HG02759 (cell line): ENCODE measurements around the gene PAXIP1.

Source experiments
- ATAC-seq: cut with Tn5 transposase; IDR thresholded peaks from one replicate; pipeline ENCODE4 v1.9.1; 2021; ENCODE audit warnings: mild to moderate bottlenecking, moderate library complexity; ENCODE audit not compliant: unreplicated experiment

PAXIP1 gene

DNA sequence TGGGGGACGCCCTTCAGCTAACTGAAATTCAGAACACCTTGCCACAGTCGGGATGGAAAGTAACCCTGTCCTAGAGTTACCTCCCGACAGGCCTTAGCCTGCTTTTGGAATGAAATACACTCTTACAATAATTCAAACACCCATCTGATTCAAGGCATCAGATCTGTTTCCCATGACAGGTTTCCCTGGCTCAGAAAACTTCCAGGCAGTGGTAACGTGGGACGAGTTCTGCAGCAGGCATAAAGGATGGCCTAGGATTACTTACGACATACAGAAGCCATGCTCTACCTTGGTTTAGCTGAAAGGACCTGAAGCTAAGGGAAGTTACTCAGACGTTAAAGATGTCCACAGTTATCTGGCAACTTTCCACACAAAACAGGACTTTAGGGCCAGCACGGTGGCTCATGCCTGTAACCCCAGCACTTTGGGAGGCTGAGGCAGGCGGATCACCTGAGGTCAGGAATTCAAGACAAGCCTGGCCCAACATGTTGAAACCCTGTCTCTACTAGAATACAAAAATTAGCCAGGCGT is 5.0 kb downstream of the PAXIP1 start:
- ATAC-seq = no peak

DNA sequence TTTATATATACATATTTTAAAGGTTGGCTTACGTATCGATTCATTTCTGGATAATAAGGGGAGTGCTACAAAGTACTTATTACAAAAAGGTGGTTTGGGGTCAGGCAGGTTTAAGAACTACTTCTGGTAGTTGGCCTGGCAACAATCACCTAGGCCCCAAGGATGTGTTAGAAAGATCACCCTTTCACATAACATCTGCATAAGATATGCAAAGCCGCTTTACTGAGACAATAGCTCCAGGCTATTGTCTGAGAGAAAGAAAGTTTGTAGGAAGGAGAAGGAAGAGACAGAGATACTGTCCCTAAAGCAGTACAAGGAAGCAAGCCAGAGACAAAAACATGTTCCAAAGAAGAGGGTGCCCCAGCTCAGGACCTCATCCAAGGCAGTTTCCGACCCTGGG is 6.2 kb downstream of the PAXIP1 start:
- no peak for ATAC-seq

DNA sequence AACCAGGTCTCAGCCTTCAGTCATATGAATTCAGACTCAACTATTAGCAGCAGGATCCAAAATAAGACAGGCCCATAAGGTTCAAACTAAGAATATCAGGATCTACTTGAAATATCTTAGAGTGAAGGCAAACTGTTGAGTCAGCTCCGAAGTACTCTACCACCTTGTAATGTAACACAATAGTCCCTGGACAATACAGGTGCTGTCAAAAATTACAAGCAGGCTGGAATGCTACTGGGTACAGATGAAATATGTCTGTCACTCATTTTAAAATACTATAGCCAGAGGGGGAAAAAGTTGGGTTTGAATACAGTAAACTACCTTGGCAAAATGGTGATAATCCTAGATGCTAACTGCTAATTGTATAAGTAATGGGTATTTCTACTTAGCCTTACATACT is 6.8 kb downstream of the PAXIP1 start:
- ATAC-seq = no peak

DNA sequence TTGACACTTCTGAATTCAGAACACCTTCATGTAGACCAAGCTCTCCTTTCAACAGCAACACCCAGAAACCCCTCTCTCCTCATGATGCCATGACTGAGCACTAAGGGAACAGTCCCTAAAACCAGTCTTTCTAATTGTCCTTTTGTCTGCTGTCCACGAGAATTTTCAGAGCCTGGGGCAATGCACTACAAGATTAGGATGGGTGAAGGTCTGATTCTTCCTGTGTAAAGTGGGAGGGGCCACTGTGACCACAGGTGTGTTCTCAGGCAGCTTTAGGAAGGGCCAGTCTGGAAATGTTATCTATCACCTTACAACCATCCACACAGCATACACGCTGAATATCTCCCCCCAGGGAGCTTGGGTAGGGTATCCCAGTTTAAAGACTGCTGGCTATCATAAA is 7.9 kb downstream of the PAXIP1 start:
- ATAC-seq = no peak

DNA sequence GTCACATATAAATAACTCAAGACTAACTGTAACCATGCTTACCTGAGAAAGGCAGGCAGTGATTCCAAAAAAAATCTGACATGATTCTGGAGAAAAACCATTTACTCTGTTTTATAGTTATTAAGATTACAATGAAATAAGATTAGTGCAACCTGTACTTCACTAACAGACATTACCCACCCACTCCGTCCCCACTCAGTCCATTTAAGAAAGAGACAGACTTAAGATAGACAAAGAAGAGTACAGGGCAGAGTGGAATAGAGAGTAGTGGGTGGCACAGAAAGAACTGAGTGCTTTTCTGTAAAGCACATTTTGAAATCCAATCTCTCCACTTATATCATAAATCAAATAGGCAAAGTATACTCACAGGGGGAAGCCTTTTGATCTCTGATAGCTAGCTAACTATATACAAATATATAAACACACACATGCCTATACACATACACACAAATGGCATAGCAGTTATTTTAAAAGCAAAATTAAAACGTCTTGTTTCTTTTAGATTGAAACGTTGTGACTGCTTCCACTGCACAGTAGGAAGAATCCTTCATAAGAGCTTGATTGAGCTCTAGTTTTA is 11.9 kb downstream of the PAXIP1 start:
- ATAC-seq = no peak

DNA sequence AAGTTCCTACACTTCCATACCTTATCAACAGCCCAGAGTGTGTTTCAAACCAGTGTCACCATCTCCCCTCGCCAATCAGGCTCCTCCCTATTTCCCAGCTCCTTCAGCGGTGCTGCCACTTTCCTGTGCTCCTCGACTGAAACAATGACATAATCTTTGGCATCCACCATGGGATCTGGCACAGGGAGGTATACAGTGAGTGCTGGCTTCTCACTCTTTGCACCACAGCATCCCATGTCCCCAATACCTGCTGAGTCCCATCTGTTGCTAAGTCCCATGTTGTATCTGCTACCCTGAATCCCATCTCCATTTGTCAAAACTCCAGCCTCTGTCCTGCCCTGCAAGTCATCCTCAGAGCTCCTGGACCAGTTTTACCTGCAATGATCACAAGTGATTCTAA is 15.4 kb downstream of the PAXIP1 start:
- no peak for ATAC-seq

DNA sequence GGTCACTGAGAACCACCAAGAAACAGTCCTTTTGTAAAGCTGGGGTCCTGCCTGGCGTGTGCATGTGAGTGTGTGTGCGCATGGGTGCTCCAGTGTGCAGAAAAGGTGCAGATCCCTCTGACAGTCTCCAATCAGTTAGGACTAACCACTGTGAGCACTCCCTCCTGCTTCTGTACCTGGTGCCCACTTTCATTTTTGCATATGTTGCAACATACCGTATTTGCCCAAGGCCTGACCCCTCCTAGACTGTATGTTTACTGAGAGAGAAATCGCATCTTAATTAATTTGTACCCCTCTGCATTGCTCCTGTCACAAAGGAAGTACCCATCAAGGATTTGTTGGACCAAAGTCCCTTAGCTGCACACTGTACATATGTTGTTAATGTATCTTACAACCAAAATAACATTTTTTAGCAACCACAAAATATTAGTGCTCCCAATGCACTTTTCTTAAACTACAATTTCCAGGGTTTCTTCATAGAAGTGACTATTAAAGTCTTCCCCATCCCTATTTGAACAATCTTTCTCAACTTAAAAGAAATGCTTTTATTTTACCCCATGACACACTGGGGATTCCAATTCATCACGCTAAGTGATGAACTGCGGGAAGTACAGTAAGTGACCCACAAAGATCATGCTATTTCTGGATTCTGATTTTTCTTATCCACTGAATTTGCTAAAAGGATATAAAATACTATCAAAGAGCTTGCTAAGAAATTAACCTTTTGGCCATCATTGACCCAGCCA is 16.6 kb downstream of the PAXIP1 start:
- ATAC-seq = no peak

DNA sequence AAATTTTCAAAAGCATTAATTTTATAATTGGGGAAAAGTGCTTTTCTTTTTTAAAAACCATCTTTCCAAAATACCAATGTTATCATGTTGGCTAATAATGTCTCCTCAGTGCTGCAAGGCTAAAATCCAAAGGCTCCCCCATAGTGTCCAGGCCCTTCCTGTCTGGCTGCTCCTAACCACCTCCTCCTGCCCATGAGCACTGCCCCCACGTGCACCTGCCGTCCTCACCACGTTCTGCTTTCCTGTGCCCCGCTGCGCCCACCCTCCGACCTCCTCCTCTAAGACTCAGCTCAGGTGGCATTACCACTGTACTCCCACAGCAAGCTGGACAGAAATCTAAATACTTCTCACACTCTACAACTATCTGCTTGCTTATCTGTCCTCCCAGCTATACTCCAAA is 17.7 kb downstream of the PAXIP1 start:
- ATAC-seq = no peak

DNA sequence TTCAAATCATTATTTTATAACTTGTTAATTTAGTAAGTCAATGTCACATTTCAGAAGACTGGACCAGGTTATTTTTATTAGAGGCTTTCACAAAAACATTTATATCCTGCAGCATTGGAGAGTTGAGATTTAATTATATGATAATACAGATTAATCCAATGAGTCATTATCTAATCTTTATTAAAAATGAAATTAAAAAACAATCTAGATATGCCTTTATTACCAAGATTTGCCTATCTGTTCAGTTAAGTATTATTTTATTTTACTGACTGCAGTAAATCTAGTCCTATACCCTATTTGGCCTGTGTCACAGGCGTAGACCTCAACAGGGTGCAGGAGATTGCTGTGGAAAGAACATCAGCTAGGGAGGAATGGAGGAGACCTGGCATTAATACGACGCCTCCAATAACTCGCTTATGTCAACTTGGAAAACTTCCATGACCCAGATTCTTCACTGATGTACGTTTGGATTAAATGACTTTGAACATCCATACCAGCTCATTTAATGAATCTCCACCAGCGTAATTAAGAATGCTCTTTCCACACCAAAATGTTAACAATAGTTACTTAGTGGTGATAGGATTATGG is 18.2 kb downstream of the PAXIP1 start:
- no peak for ATAC-seq

DNA sequence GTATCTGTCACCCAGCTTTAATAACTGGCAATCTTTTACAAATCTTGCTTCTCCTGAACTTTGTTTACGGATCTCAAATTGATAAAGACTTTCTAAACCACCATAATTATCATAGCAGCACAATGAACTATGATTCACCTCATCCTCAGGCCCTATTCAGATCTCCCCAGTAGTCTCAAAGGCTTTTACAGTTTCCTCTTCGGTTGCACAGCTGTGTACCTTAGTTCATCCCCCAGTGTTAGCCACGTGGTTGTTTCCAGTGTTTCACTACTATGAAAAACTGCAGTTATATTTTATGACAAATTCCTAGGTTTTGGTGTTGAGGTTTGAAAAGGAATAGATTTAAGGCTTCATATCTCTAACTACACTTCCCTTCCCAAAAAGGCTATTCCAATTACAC is 24.9 kb downstream of the PAXIP1 start:
- ATAC-seq = no peak

DNA sequence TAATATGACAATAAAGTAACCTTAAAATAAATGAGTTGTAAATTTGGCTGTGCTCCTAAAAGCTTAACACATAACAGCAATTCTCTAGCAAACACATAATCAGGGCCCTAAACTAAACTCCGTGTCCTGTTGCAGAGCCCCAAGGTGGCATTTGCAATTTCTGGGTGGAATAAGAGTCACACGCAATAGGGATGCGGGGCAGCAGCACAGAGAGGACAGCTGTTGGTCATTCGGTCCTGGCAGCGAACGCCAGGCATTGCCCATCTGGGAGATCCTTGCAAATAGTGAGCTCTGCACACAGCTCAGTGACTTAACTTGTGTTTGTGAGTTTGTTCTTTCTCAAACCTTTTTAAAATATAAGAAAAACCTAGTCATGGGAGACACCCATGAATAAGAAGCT is 25.7 kb downstream of the PAXIP1 start:
- ATAC-seq = no peak

DNA sequence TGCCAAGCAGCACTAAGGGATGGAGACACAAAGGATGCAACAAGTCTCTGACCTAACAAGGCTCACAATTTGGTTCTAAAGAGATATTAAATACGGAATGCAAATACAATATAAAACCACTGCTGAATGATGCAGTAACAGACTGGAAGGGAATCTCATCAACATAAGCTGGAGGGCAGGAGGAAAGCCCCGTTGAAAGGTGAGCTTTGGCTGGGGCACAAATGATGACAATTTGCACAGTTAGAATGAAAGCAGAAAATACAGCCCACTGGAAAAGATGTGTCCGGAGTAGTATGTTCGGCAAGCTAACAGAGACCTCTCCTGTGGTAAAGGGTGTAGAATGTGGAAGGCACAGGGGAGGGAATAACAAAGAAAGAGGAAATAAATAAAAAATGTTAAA is 26.1 kb downstream of the PAXIP1 start:
- no peak for ATAC-seq

DNA sequence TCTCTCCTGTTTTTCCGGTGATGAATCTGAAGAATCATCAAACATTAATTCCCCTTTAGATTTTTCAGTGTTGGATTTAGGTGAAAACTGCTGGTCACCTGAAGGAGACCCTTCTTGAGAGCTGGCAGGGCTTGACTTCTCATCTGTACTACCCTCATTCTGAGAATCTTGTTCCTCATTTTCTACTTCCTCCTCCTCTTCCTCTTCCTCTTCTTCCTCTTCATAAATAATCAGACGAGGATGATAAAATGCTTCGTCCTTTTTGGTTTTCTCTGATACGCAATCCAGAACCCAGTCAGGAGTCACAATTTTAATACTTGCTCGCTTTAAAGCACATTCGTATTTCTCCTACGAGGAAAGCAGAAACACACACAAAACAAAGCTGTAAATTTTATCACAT is 26.9 kb downstream of the PAXIP1 start:
- no peak for ATAC-seq

DNA sequence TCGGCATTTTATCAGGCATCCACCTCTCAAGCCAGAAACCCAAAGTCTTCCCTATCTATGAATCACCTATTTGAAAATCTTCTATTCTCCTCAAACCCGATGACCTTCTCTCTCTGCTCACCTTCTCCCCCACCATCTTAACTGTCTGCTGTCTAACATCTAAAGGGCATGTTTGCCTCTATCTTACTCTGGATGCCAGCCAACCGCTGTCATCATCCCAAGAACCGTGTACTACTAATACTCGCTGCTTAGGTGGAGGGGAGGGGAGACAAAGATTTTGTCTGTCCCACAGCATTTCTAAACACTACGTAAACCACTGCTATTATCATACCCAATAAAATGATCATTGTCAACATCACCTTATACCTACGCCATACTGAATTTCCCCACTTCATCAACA is 29.5 kb downstream of the PAXIP1 start:
- no peak for ATAC-seq

DNA sequence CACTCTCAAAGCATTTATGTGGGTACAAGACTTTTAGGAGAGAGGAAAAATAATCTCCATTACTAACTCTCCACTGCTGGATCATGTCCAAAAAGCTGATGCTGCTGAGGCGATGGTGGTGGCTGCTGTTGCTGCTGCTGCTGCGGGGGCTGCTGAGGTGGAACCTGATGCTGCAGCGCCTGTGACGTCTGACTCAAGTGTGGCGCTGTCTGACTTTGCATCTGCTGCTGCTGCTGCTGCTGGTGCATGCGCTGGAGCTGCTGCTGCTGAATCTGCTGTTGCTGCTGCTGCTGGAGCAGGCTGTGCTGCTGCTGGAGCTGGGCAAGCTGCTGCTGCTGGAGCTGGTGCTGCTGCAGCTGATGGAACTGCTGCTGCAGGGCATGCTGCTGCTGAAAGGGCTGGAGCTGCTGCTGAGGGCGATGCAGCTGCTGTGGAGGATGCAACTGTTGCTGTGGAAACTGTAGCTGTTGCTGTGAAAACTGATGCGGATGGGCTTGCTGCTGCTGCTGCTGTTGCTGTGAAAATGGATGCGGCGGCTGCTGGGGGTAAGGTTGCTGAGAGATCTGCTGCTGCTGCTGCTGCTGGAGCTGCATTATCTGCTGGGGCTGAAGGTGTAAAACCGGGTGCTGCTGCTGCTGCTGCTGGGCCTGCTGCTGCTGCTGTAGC is 34.5 kb downstream of the PAXIP1 start:
- no peak for ATAC-seq

DNA sequence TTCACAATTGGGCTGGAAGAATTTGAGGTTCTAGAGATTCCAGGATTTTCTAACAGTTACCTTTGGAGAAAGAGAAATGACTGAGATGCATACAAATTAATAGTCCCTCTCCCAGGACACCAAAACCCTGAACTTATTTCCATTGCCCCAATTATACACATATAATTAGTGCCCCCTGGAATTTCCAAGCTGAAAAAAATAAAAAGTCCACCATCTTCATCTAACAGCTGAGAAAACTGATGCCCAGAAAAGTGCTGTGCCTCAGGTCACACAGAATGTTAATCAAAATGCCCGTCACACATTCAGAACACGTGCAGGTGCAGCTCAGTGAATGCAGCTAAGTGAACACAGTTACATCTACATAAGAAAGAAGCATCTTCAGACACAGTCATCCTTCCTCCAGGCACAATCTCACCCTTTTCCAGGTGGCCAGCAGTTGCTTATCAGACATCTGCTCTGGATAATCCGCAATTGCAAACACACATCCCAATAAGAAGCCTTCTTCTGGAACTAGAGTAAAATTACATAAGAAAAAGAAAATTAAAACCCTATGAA is 35.4 kb downstream of the PAXIP1 start:
- no peak for ATAC-seq

DNA sequence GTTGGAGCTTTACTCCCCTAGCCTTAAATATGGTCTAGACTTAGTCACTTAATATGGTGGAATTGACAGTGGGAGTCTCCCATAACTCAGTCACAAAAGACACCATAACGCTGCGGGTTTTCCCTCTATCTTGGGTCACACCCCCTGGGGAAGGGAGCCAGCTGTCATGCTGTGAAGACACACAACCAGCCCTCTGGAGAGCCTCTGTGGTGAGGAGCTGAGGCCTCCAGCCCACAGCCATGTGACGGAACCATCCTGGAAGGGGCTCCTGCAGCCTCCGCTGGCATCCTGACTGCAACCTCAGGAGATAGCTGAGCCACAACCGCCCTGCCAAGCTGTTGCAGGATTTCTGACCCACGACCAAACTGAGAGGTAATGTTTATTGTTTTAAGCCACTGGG is 37.9 kb downstream of the PAXIP1 start:
- ATAC-seq = no peak

DNA sequence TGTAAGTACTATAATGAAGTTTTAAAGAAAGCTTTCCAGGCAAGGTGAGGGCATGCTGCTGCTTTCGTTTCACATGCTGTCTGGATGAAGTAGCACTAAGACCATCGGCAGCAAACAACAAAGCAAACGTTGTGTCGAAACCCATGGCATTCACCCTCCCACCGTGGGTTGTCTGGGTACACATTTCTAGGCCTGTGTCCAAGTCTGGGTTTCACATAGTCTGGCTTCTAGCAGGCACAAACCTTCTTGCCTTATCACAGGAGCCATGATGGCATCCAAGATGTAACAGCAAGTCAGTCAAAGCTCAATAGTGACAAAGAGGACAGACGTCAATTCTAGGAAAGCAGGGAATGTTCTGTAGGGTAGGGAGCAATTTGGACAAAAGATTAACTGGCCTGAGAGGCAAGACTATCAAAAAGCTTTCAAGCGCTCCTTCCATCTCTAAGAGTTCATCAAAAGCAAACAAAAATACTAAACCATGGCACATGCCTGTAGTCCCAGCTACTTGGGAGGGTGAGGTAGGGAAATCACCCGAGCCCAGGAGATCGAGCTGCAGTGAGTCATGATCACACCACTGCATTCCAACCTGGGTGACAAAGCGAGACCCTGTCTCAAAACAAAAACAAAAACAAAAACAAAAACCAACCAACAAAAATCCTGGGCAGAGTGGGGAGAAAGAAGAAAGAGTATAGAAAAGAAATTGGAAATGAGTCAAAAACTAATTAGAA is 42.7 kb downstream of the PAXIP1 start:
- ATAC-seq = no peak

DNA sequence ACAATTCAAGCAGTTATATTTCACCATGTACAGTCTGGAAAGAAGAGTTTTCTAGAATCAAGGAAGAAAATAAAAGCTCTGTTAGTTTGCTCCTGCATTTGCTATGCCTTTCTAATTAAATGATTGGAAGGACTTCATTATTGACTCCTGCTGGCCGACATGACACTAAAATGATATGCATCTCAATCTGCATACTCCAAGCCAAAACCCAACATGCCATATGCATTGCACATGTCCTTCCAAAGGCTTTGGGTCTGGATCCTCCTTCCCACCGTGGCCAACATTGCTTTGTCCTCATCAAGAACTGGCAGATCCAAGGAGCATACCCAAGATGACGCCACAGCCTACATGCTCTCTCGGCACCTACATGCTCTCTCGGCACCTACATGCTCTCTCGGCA is 46.5 kb downstream of the PAXIP1 start:
- ATAC-seq = no peak

DNA sequence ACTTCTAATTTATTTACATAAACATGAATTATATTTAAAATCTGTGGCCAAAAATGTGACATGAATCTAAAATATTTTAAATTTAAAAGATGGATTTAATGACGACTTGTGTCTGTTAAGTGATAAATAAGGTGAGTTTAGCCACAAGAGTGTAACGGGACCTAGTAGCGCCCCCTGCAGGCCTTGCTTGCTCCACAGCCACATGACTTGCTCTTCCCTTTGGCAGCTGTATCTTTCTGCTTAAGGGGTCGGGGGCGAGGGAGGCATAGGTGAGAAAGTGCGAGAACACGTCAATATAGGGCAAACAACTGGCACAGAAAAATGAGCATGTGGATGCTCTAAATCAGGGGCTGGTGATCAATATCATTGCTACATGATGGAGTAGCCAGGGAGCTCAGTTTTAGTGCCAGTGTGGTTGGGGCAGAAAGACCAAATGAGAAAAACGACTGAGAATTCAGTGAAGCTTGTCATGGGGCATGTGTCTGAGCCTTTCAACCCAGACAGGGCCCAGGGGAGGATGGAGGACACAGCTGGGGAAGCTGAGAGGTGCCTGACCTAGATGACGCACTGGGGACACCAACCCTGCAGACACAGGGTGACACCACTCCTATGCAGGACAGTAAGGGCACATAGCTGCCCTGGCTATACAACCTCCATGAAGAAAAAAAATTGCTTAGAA is 49.8 kb downstream of the PAXIP1 start:
- ATAC-seq = no peak
